ENCODE data around the gene CLSTN2. TPM values are rescaled to one million over a fixed set of nuclear protein-coding genes. Genes with fewer than 3 reads are reported as not detected.

CLSTN2 gene
- total and polyA plus RNA-seq, 2 of the 8 experiments (the other 6 are each of a cell fraction or from before 2014, with no cell fraction given), result 0.39 to 0.52 TPM

DNA sequence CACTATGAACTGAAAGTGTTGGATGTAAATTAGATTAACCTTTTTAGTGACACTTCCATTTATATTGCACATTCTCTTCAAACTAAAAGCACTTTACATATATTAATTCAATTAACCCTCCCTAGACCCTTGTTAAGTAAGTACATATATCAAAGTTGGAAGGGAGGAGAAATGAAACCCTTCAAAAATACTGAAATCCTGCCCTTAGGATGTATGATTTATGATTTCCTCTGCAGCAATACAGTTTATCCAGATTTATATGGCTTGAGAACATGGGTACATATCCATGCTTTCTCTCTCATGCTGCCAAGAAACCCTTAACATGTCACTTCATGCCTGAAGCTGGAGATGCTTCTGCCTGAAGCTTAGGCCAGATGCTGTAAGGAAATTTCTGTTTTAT, 11.0 kb downstream of the CLSTN2 start (continued):
- no peak for TF ChIP-seq RNF2 (IDR thresholded peaks at IDR 0.05; ENCODE audit: borderline replicate concordance, low read depth, low read length, missing control alignments, poor library complexity, severe bottlenecking)
- TF ChIP-seq TAF1 (IDR thresholded peaks at IDR 0.05; ENCODE audit: low read depth, low read length), result no peak
- TF ChIP-seq SP1 (IDR thresholded peaks at IDR 0.05; ENCODE audit: low read depth, low read length), result no peak
- no peak for TF ChIP-seq SP2 (IDR thresholded peaks at IDR 0.05; ENCODE audit: low read length)
- TF ChIP-seq RBBP5 (IDR thresholded peaks at IDR 0.05; ENCODE audit: borderline replicate concordance, low read depth, low read length), result no peak
- TF ChIP-seq KDM1A (IDR thresholded peaks at IDR 0.05; ENCODE audit: borderline replicate concordance, low read length), result no peak
- TF ChIP-seq POLR2A (IDR thresholded peaks at IDR 0.05; ENCODE audit: control extremely low read depth in 1 of 2, low read depth in 2 of 2, low read length in 2 of 2), result no peak
- no peak for TF ChIP-seq POU5F1 (IDR thresholded peaks at IDR 0.05; ENCODE audit: low read depth, low read length)

Measured in H1 (cell line).